ENCODE measurements around the gene KCNJ6.

- TF ChIP-seq ISL1 (CRISPR knock-in tag; IDR thresholded peaks at IDR 0.05) = no peak
- TF ChIP-seq TOX (CRISPR knock-in tag; IDR thresholded peaks at IDR 0.05; ENCODE audit: borderline replicate concordance) = no peak
- no peak for TF ChIP-seq PATZ1 (CRISPR knock-in tag; IDR thresholded peaks at IDR 0.05; ENCODE audit: borderline replicate concordance)
- TF ChIP-seq CREB5 (CRISPR knock-in tag; IDR thresholded peaks at IDR 0.05; ENCODE audit: low read depth) = no peak
- no peak for TF ChIP-seq SNAI2 (CRISPR knock-in tag; IDR thresholded peaks at IDR 0.05)
- no peak for TF ChIP-seq GLIS3 (CRISPR knock-in tag; IDR thresholded peaks at IDR 0.05)
- TF ChIP-seq ZFP3 (CRISPR knock-in tag; IDR thresholded peaks at IDR 0.05) = no peak
- no peak for TF ChIP-seq TSHZ2 (CRISPR knock-in tag; IDR thresholded peaks at IDR 0.05)
- no peak for TF ChIP-seq ZNF70 (CRISPR knock-in tag; IDR thresholded peaks at IDR 0.05)
Observed at GRCh38 chr21:37593015-37593414, 323.2 kb downstream of the KCNJ6 start.

Data from SK-N-SH treated with all-trans-retinoic acid at 6 μM for 48 hours (cell line).